Measurements from ENCODE around the gene FBXL7. TPM values are rescaled to one million over a fixed set of nuclear protein-coding genes. Genes with fewer than 3 reads are reported as not detected.

Gene FBXL7
- total and polyA plus RNA-seq, 10 donors, result 1.1 to 12.9 (median 8.3) TPM

DNA sequence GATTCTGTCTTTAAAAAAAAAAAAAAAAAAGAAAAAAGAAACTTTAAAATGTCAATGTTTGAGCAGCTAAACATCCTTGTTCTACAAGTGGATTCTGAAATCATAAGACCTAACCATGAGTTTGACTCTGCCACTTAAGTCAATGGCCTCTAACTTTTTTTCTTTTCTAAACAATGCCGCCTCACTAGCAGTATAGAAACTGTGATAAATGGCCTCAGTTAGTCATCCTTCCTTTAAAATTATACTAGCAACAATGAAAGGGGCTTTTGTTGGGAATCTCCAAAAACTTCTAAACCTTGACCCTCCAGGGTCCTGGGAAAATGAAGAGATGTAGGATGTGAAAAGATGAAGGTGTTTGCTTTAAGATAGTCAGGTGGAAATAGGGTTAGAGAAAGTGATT, 71.1 kb downstream of the FBXL7 start:
- WGBS, 5 donors, result 83 to 95% (median 90%) methylated on average over 1 of the region's 1 CpG
- H3K4me1 ChIP-seq, result no peaks in the 10 kb centered on the region
- H3K27ac ChIP-seq, result no peak overlapping the region
- no peaks in the 10 kb centered on the region for H3K36me3 ChIP-seq
- intact Hi-C loops (cut with DNase I; ENCODE audit: low total_unique reads), result no loop called here
- no peak for DNase-seq
- no peaks in the 10 kb centered on the region for H3K27me3 ChIP-seq (replicated peaks in 1 of 7)
- no peak overlapping the region for H3K4me3 ChIP-seq
- peaks cover 0 to 5% (median 0%) of the 10 kb centered on the region in 8 donors for H3K9me3 ChIP-seq
- TF ChIP-seq POLR2AphosphoS5 (IDR thresholded peaks at IDR 0.05), result no peak
- TF ChIP-seq POLR2A (IDR thresholded peaks at IDR 0.05), result no peak
- TF ChIP-seq, protein P1, sequence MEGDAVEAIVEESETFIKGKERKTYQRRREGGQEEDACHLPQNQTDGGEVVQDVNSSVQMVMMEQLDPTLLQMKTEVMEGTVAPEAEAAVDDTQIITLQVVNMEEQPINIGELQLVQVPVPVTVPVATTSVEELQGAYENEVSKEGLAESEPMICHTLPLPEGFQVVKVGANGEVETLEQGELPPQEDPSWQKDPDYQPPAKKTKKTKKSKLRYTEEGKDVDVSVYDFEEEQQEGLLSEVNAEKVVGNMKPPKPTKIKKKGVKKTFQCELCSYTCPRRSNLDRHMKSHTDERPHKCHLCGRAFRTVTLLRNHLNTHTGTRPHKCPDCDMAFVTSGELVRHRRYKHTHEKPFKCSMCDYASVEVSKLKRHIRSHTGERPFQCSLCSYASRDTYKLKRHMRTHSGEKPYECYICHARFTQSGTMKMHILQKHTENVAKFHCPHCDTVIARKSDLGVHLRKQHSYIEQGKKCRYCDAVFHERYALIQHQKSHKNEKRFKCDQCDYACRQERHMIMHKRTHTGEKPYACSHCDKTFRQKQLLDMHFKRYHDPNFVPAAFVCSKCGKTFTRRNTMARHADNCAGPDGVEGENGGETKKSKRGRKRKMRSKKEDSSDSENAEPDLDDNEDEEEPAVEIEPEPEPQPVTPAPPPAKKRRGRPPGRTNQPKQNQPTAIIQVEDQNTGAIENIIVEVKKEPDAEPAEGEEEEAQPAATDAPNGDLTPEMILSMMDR (IDR thresholded peaks at IDR 0.05 in 8 of 11, conservative IDR thresholded peaks at IDR 0.05 in 3 of 11), result no peak

DNA sequence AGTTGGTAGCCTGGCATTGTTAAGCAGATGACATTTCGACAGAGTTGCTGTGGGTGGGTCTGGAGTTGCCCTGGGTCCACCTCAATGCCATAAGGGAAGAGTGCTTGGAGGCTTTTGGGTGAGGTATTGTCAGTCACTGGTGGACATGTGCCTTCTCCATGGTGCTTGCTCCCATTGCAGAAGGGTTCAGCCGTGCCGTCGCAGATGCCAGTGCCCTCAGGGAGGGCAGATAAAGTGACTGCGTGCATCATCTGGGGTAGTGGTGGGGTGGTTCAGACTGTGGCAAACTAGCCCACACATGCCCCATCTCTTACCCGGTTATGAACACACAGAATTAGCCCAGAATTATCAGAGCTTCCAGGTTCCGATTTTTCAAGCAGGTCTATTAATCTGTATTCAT, 71.6 kb downstream of the FBXL7 start:
- intact Hi-C loops (cut with DNase I; ENCODE audit: low total_unique reads), result no loop called here
- Histone ChIP-seq H3K36me3 (no peaks in the 10 kb centered on the region), H3K4me1 (peaks cover 0 to 3% (median 0%) of the 10 kb centered on the region in 6 donors), H3K27me3 (replicated peaks in 1 of 7) (no peaks in the 10 kb centered on the region), H3K9me3 (peaks cover 0 to 5% (median 0%) of the 10 kb centered on the region in 8 donors), H3K4me3 (no peak overlapping the region), H3K27ac (no peak overlapping the region)
- no peak for DNase-seq
- WGBS, 5 donors, result 91 to 95% (median 93%) methylated on average over 7 of the region's 7 CpGs
- TF ChIP-seq, protein P1 (IDR thresholded peaks at IDR 0.05 in 8 of 11, conservative IDR thresholded peaks at IDR 0.05 in 3 of 11), result no peak
- TF ChIP-seq POLR2AphosphoS5 (IDR thresholded peaks at IDR 0.05) (no peak), POLR2A (IDR thresholded peaks at IDR 0.05) (no peak)

DNA sequence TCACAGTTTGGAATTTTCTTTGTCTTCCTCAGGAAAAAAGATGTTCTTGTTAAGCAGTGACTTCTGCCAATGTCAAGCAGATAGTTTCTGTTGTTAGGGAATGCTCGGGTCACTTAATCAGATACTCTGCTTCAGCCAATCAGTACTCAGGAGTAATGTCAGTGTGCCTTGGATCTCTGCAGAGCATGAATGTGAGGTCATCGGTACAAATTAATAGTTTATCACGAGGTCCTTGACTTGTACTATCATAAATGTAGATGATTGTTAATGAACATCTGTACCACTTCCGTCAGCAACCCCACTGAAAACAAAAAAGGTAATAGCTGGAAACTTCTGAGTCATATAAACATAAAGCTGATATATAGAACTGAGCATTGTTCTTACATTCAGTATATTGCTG, 73.6 kb downstream of the FBXL7 start:
- peaks cover 0 to 3% (median 0%) of the 10 kb centered on the region in 6 donors for H3K4me1 ChIP-seq
- peaks cover 0 to 5% (median 0%) of the 10 kb centered on the region in 8 donors for H3K9me3 ChIP-seq
- H3K4me3 ChIP-seq, result no peak overlapping the region
- 71 to 77% (median 75%) methylated on average over 4 of the region's 4 CpGs for WGBS, 5 donors
- TF ChIP-seq POLR2A (IDR thresholded peaks at IDR 0.05) (no peak), POLR2AphosphoS5 (IDR thresholded peaks at IDR 0.05) (no peak)
- TF ChIP-seq, protein P1 (IDR thresholded peaks at IDR 0.05 in 8 of 11, conservative IDR thresholded peaks at IDR 0.05 in 3 of 11), result no peak
- H3K27me3 ChIP-seq (replicated peaks in 1 of 7), result no peaks in the 10 kb centered on the region
- no peak overlapping the region for H3K27ac ChIP-seq
- no peak for DNase-seq
- H3K36me3 ChIP-seq, result no peaks in the 10 kb centered on the region
- intact Hi-C loops (cut with DNase I; ENCODE audit: low total_unique reads), result no loop called here

DNA sequence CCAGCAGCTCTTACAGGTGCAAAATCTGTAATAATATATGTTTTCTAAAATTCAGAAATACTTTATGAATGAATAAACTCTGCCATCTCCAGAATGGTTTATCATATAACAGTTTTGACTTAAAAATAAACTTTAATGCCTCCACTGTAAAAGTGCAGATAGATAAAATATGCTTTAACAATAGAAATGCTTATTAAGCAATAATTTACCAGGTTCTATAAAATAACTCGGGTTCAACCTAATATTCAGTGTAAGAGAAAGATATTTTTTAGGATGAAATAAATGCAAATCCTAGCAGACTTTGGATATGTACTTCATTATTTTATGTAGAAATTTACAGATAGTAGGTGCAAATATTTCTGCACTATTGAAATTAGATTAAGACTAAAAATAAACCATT, 74.1 kb downstream of the FBXL7 start:
- WGBS, 5 donors, result 74 to 86% (median 79%) methylated on average over 1 of the region's 1 CpG
- peaks cover 0 to 3% (median 0%) of the 10 kb centered on the region in 6 donors for H3K4me1 ChIP-seq
- intact Hi-C loops (cut with DNase I; ENCODE audit: low total_unique reads), result no loop called here
- no peaks in the 10 kb centered on the region for H3K27me3 ChIP-seq (replicated peaks in 1 of 7)
- H3K36me3 ChIP-seq, result no peaks in the 10 kb centered on the region
- no peak for DNase-seq
- no peak overlapping the region for H3K4me3 ChIP-seq
- H3K9me3 ChIP-seq, result peaks cover 0 to 5% (median 0%) of the 10 kb centered on the region in 8 donors
- no peak for TF ChIP-seq POLR2A (IDR thresholded peaks at IDR 0.05)
- TF ChIP-seq, protein P1 (IDR thresholded peaks at IDR 0.05 in 8 of 11, conservative IDR thresholded peaks at IDR 0.05 in 3 of 11), result no peak
- no peak for TF ChIP-seq POLR2AphosphoS5 (IDR thresholded peaks at IDR 0.05)
- no peak overlapping the region for H3K27ac ChIP-seq

Data from spleen (tissue), 11 donors.